CD14-positive monocyte (primary cell): ENCODE measurements around the gene PTPN7. TPM values are rescaled to one million over a fixed set of nuclear protein-coding genes. Genes with fewer than 3 reads are reported as not detected.
"Not testable (repeated sequence)": the region's sequence is repeated elsewhere in the genome, so short reads cannot be mapped to it uniquely, and the experiment has no call there.

Experiments
- DNase-seq, 3 donors: peaks; one replicate each; pipeline ENCODE4 v3.0.0-alpha.2; 2011 to 2022
- H2AFZ ChIP-seq: 2 replicates; pipeline ENCODE4 v1.6.0; 2012; ENCODE audit warnings: mild to moderate bottlenecking, low read depth, low read length, inconsistent platforms; ENCODE audit not compliant: insufficient read depth, poor library complexity, severe bottlenecking
- H3K27ac ChIP-seq, 2 donors: 1 replicate in 1 of 2; 2 replicates in 1 of 2; pipeline ENCODE4 v1.5.1; 2012 to 2013; ENCODE audit warnings: low read length in 2 of 2, control low read depth in 1 of 2, inconsistent platforms in 1 of 2, low read depth in 1 of 2, mild to moderate bottlenecking in 1 of 2
- H3K27me3 ChIP-seq, 2 donors: one replicate each; pipeline versions ENCODE4 v1.6.0 to v1.6.1; 2011 to 2013; ENCODE audit warnings: low read length in 2 of 2; ENCODE audit not compliant: control insufficient read depth in 2 of 2, insufficient read depth in 2 of 2
- H3K36me3 ChIP-seq, 2 donors: replicated peaks in 1 of 2; 1 replicate in 1 of 2; 2 replicates in 1 of 2; pipeline versions ENCODE4 v1.5.1 to v1.6.1; 2012 to 2013; ENCODE audit warnings: low read length in 2 of 2, control low read depth in 1 of 2, inconsistent platforms in 1 of 2, mild to moderate bottlenecking in 1 of 2; ENCODE audit not compliant: insufficient read depth in 2 of 2, control insufficient read depth in 1 of 2
- H3K4me1 ChIP-seq, 2 donors: 1 replicate in 1 of 2; 2 replicates in 1 of 2; pipeline versions ENCODE4 v1.5.1 to v1.6.1; 2012 to 2013; ENCODE audit warnings: low read length in 2 of 2, control low read depth in 1 of 2, inconsistent platforms in 1 of 2, mild to moderate bottlenecking in 1 of 2, moderate library complexity in 1 of 2; ENCODE audit not compliant: insufficient read depth in 2 of 2, control insufficient read depth in 1 of 2
- H3K4me2 ChIP-seq: replicated peaks from 2 replicates; pipeline ENCODE3; 2012; ENCODE audit warnings: low read length, moderate library complexity, mild to moderate bottlenecking; ENCODE audit not compliant: poor library complexity, severe bottlenecking; ENCODE audit errors: extremely low read depth
- H3K4me3 ChIP-seq, 3 experiments: fragments of 200-600 bp in 1 of 3; sonication (generic) in 1 of 3; replicated peaks in 1 of 3; 1 replicate in 2 of 3; 2 replicates in 1 of 3; pipeline ENCODE4 v1.5.1; 2011 to 2013; ENCODE audit warnings: low read length in 3 of 3, mild to moderate bottlenecking in 3 of 3, control low read depth in 2 of 3, low read depth in 2 of 3, inconsistent platforms in 1 of 3, moderate library complexity in 1 of 3
- H3K79me2 ChIP-seq: 2 replicates; pipeline ENCODE4 v1.6.0; 2012; ENCODE audit warnings: mild to moderate bottlenecking, control low read depth, inconsistent platforms, low read length, moderate library complexity; ENCODE audit not compliant: insufficient read depth
- H3K9ac ChIP-seq: 2 replicates; pipeline ENCODE4 v1.6.0; 2017; ENCODE audit warnings: low read length, mild to moderate bottlenecking; ENCODE audit not compliant: insufficient read depth, poor library complexity, severe bottlenecking
- H3K9me3 ChIP-seq, 2 donors: replicated peaks in 1 of 2; 1 replicate in 1 of 2; 2 replicates in 1 of 2; pipeline versions ENCODE4 v1.5.1 to v1.6.1; 2012 to 2013; ENCODE audit warnings: low read length in 2 of 2, control low read depth in 1 of 2; ENCODE audit not compliant: control insufficient read depth in 1 of 2, insufficient read depth in 1 of 2
- H4K20me1 ChIP-seq: 2 replicates; pipeline ENCODE4 v1.6.0; 2012; ENCODE audit warnings: mild to moderate bottlenecking, low read length, control low read depth, moderate library complexity; ENCODE audit not compliant: insufficient read depth
- H3K27ac Mint-ChIP-seq, 7 donors: one replicate each; pipeline ENCODE4 v1.8.0; 2020; ENCODE audit warnings: mild to moderate bottlenecking in 7 of 7, mixed read lengths in 7 of 7, moderate library complexity in 6 of 7, inconsistent platforms in 2 of 7
- H3K27me3 Mint-ChIP-seq, 3 donors: one replicate each; pipeline ENCODE4 v1.8.0; 2021 to 2022; ENCODE audit warnings: low read depth in 3 of 3, mild to moderate bottlenecking in 3 of 3, mixed read lengths in 3 of 3, moderate library complexity in 3 of 3, inconsistent platforms in 1 of 3
- H3K36me3 Mint-ChIP-seq, 2 donors: one replicate each; pipeline ENCODE4 v1.8.0; 2020; ENCODE audit warnings: mixed read lengths in 2 of 2, inconsistent platforms in 1 of 2, mild to moderate bottlenecking in 1 of 2
- H3K4me1 Mint-ChIP-seq: one replicate; pipeline ENCODE4 v1.8.0; 2020; ENCODE audit warnings: mild to moderate bottlenecking, mixed read lengths
- H3K4me3 Mint-ChIP-seq, 2 donors: one replicate each; pipeline ENCODE4 v1.8.0; 2020; ENCODE audit warnings: mild to moderate bottlenecking in 2 of 2, mixed read lengths in 2 of 2, moderate library complexity in 1 of 2
- H3K9me3 Mint-ChIP-seq, 7 donors: one replicate each; pipeline ENCODE4 v1.8.0; 2020 to 2022; ENCODE audit warnings: mixed read lengths in 7 of 7, mild to moderate bottlenecking in 6 of 7, moderate library complexity in 6 of 7, inconsistent platforms in 2 of 7
- WGBS: methylation state at CpG from one replicate; pipeline ENCODE4 v1.1.5; 2013; ENCODE audit warnings: missing lambda C conversion rate; ENCODE audit not compliant: insufficient coverage; 5-methylcytosine and 5-hydroxymethylcytosine counted together
- intact Hi-C, 2 donors: fragments of 100-400 bp; cut with micrococcal nuclease; formaldehyde crosslinking; loops; one replicate each; pipeline versions ENCODE4 v1.15.0 to v1.15.1; 2023
- polyA plus RNA-seq, 3 donors: library from polyadenylated mRNA; depleted of rRNA in 1 of 3; unstranded in 2 of 3; stranded (reverse) in 1 of 3; fragments of 300-500 nt in 2 of 3; fragments of >200 nt in 1 of 3; fragmentation: Illumina TruSeq in 2 of 3; gene quantifications; 1 replicate in 2 of 3; 2 replicates in 1 of 3; pipeline ENCODE4 v1.2.3, GENCODE V29; 2012 to 2021
- TF ChIP-seq, protein P1 (sequence below): fragments of 200-600 bp; IDR thresholded peaks from one replicate; pipeline ENCODE4 v1.8.0; 2022; ENCODE audit warnings: antibody characterized with exemption, mild to moderate bottlenecking

PTPN7 gene
- polyA plus RNA-seq, 3 donors, result 4.0 to 18.8 (median 8.3) TPM

DNA sequence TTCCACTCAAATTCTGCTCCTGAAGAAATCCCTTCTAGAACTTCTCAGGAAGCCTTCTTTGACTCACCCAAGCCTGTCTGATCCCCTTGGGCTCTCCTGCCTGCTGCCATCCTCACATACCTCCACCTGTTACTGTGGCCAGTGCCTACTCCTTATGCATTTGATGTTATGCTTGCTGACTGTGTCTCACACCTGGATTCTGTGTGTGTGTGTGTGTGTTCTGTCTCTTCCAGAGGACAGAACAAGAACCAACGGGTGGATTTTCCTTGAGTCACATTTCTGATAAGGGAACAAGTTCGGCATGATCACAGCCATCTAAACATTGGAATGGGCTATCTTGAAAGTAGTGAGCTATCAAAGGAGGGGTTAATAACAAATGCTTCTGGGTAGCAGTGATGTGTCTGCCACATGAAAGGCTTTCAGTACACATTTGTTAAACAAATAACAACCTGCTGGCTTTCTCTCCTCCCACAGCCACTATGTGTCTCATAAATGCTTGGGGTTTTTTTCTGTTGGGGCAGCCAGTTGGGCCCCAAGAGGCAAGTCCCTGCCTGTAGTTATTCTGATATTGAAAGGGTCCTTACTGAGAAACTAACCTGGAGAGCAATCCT lies 46.6 kb downstream of the PTPN7 start:
- 80% methylated on average over 1 of the region's 2 CpGs for whole genome bisulfite sequencing
- no peak overlapping the region for H3K4me2 ChIP-seq
- no peak overlapping the region for H3K27ac Mint-ChIP-seq

DNA sequence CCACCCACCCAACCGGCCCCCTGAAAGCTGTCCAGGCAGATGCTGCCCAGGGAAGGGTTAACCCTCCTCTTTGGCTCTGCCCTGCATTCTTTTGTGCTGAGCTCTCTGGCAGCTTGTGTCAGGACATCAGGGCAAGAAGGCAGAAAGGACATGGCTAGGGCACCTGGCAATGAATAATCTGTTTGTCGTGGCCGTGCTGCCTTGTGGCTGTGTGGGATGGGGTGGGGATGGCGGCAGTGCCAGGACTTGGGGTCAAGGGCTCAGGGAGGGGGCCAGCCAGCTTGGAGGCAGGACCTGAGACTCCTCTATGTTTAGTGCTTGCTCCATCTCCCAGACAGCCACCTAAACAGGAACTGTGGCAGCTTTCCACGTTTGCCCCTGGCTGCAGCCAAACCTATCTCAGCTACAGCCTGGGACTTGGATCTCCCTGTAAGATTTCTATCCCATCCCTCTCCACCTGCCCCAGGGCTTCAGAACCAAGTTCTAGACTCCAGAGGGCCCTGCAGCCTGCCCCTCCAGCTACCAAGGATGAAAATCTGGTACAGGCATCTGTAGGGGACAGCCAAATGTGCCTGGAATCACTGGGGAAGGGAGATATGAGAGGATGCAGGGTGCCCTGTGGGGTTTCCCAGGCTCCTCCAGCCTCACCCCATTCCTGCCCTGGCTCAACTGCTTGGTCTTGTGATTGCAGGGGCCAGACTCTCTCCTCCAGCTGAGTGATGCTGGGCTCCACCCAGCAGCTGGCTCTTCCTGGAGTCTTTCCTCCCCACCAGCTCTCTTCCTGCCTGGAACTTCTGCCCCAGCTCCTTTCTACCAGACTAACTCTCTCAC lies 47.3 kb downstream of the PTPN7 start:
- Mint-ChIP-seq H3K4me1 (no peaks in the 10 kb centered on the region), H3K4me3 (no peak overlapping the region), H3K27ac (no peak overlapping the region), H3K9me3 (peaks cover 0 to 2% (median 0%) of the 10 kb centered on the region in 7 donors), H3K27me3 (peaks cover 4 to 8% (median 7%) of the 10 kb centered on the region in 3 donors), H3K36me3 (no peaks in the 10 kb centered on the region)
- no peak overlapping the region for H3K9ac ChIP-seq
- intact Hi-C loops, result no loop called here
- no peaks in the 10 kb centered on the region for H3K36me3 ChIP-seq
- H3K27ac ChIP-seq, result no peak overlapping the region
- no peak overlapping the region for H3K4me3 ChIP-seq
- no peaks in the 10 kb centered on the region for H3K79me2 ChIP-seq
- H3K4me2 ChIP-seq, result no peak overlapping the region
- no peaks in the 10 kb centered on the region for H4K20me1 ChIP-seq
- H3K4me1 ChIP-seq, result no peaks in the 10 kb centered on the region
- no peaks in the 10 kb centered on the region for H3K9me3 ChIP-seq
- no peaks in the 10 kb centered on the region for H3K27me3 ChIP-seq
- no peak overlapping the region for H2AFZ ChIP-seq
- 63% methylated on average over 4 of the region's 5 CpGs for WGBS
- no peak for DNase-seq
- TF ChIP-seq, protein P1, sequence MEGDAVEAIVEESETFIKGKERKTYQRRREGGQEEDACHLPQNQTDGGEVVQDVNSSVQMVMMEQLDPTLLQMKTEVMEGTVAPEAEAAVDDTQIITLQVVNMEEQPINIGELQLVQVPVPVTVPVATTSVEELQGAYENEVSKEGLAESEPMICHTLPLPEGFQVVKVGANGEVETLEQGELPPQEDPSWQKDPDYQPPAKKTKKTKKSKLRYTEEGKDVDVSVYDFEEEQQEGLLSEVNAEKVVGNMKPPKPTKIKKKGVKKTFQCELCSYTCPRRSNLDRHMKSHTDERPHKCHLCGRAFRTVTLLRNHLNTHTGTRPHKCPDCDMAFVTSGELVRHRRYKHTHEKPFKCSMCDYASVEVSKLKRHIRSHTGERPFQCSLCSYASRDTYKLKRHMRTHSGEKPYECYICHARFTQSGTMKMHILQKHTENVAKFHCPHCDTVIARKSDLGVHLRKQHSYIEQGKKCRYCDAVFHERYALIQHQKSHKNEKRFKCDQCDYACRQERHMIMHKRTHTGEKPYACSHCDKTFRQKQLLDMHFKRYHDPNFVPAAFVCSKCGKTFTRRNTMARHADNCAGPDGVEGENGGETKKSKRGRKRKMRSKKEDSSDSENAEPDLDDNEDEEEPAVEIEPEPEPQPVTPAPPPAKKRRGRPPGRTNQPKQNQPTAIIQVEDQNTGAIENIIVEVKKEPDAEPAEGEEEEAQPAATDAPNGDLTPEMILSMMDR, result no peak

More for the DNA sequence above, 46.6 kb downstream of the PTPN7 start:
- Histone ChIP-seq H3K36me3 (no peaks in the 10 kb centered on the region), H3K79me2 (no peaks in the 10 kb centered on the region), H3K27ac (no peak overlapping the region), H3K9ac (no peak overlapping the region), H3K4me1 (no peaks in the 10 kb centered on the region), H3K9me3 (no peaks in the 10 kb centered on the region), H3K27me3 (no peaks in the 10 kb centered on the region), H3K4me3 (no peak overlapping the region), H4K20me1 (no peaks in the 10 kb centered on the region), H2AFZ (no peak overlapping the region)
- TF ChIP-seq, protein P1, result no peak
- Mint-ChIP-seq H3K9me3 (peaks cover 0 to 2% (median 0%) of the 10 kb centered on the region in 7 donors), H3K4me1 (no peaks in the 10 kb centered on the region), H3K4me3 (no peak overlapping the region), H3K36me3 (no peaks in the 10 kb centered on the region), H3K27me3 (peaks cover 4 to 8% (median 7%) of the 10 kb centered on the region in 3 donors)
- no peak for DNase-seq
- intact Hi-C loops, result no loop called here

DNA sequence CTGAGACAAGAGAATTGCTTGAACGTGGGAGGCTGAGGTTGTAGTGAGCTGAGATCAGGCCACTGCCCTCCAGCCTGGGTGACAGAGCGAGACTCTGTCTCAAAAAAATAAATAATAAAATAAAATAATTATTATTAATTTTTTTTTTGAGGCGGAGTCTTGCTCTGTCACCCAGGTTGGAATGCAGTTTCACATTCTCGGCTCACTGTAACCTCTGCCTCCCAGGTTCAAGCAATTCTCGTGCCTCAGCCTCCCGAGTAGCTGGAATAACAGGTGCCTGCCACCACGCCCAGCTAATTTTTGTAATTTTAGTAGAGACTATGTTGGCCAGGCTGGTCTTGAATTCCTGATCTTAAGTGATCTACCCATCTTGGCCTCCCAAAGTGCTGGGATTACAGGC lies 48.8 kb downstream of the PTPN7 start:
- H2AFZ ChIP-seq, H3K4me1 ChIP-seq, H3K27ac Mint-ChIP-seq, H3K4me3 Mint-ChIP-seq, H3K36me3 Mint-ChIP-seq, H3K9ac ChIP-seq, intact Hi-C loops, DNase-seq, H3K36me3 ChIP-seq, H3K4me1 Mint-ChIP-seq, H3K4me2 ChIP-seq, H3K9me3 ChIP-seq, H3K27me3 ChIP-seq, H3K27me3 Mint-ChIP-seq, H3K27ac ChIP-seq, H4K20me1 ChIP-seq, H3K79me2 ChIP-seq, H3K4me3 ChIP-seq, H3K9me3 Mint-ChIP-seq: not testable (repeated sequence)
- 91% methylated on average over 4 of the region's 7 CpGs for WGBS
